ENCODE measurements around the gene COL6A5.

The COL6A5 gene

GRCh38 chr3:130456540-130456939 is 111.1 kb downstream of the COL6A5 start:
- no peak for DNase-seq

- DNase-seq, result peak; percentile 48
These were observed 112.2 kb downstream of the COL6A5 start for GRCh38 chr3:130457671-130458070.

GRCh38 chr3:130459944-130460343 is 114.5 kb downstream of the COL6A5 start:
- no peak for DNase-seq

- DNase-seq, result no peak
These were observed 116.6 kb downstream of the COL6A5 start for GRCh38 chr3:130462089-130462488.

GRCh38 chr3:130463221-130463620 is 117.7 kb downstream of the COL6A5 start:
- no peak for DNase-seq

GRCh38 chr3:130465521-130465920 is 120.0 kb downstream of the COL6A5 start:
- DNase-seq, result no peak

- no peak for DNase-seq
These were observed 122.8 kb downstream of the COL6A5 start for GRCh38 chr3:130468311-130468710.

- peak; percentile 3 for DNase-seq
These were observed 124.7 kb downstream of the COL6A5 start for GRCh38 chr3:130470126-130470525.

GRCh38 chr3:130473416-130473815 is 127.9 kb downstream of the COL6A5 start:
- DNase-seq, result no peak

- peak; percentile 51 for DNase-seq
These were observed 135.3 kb downstream of the COL6A5 start for GRCh38 chr3:130480736-130481135.

GRCh38 chr3:130488288-130488687 is 142.8 kb downstream of the COL6A5 start:
- DNase-seq, result no peak

- no peak for DNase-seq
These were observed 143.4 kb downstream of the COL6A5 start for GRCh38 chr3:130488769-130489450.

GRCh38 chr3:130490241-130490640 is 144.8 kb downstream of the COL6A5 start:
- peak; percentile 36 for DNase-seq

GRCh38 chr3:130491431-130491830 is 146.0 kb downstream of the COL6A5 start:
- DNase-seq, result no peak

- DNase-seq, result no peak
These were observed 159.2 kb downstream of the COL6A5 start for GRCh38 chr3:130504701-130505100.

- peak; percentile 41 for DNase-seq
These were observed 160.6 kb downstream of the COL6A5 start for GRCh38 chr3:130506031-130506430.

- no peak for DNase-seq
These were observed 162.3 kb downstream of the COL6A5 start for GRCh38 chr3:130507746-130508145.

- no peak for DNase-seq
These were observed 163.5 kb downstream of the COL6A5 start for GRCh38 chr3:130509008-130509407.

GRCh38 chr3:130514681-130515080 is 169.2 kb downstream of the COL6A5 start:
- no peak for DNase-seq

GRCh38 chr3:130515755-130516154 is 170.3 kb downstream of the COL6A5 start:
- DNase-seq, result peak; percentile 32

- DNase-seq, result no peak
These were observed 171.4 kb downstream of the COL6A5 start, which contains the start of gene COL6A6 for GRCh38 chr3:130516645-130517512. TSS of gene COL6A6 (plus strand) at chr3:130517177. CDS start at chr3:130560365, 43,188 bp downstream.

GRCh38 chr3:130517602-130518001 is 172.1 kb downstream of the COL6A5 start:
- DNase-seq, result peak; percentile 4

- DNase-seq, result no peak
These were observed 174.3 kb downstream of the COL6A5 start for GRCh38 chr3:130519754-130520153.

- no peak for DNase-seq
These were observed 176.9 kb downstream of the COL6A5 start for GRCh38 chr3:130522399-130522798.

Measured in fibroblast of upper back skin (primary cell).